PC-3 (cell line): ENCODE measurements around the gene ELF2. TPM values are rescaled to one million over a fixed set of nuclear protein-coding genes. Genes with fewer than 3 reads are reported as not detected.

Source experiments
- ATAC-seq: fragments of 200-7000 bp; cut with Tn5 transposase; 2 replicates; pipeline ENCODE4 v1.9.1; 2020; ENCODE audit warnings: mild to moderate bottlenecking, moderate library complexity
- BruUV-seq: library from RNA; stranded (reverse); fragments of 400-500 nt; replicated peaks from 2 replicates; lab custom pipeline; 2021; lab: Mats Ljungman, UMichigan
- CTCF ChIA-PET: fragments of 300-600 bp; sonication (Branson Sonifier 250); formaldehyde crosslinking; loops from one replicate; lab custom pipeline; 2022; ENCODE audit warnings: antibody characterized with exemption; lab: Charles Lee
- POLR2A ChIA-PET: fragments of 300-600 bp; sonication (Branson Sonifier 250); formaldehyde crosslinking; loops from one replicate; lab custom pipeline; 2022; ENCODE audit warnings: antibody characterized with exemption; ENCODE audit not compliant: unreplicated experiment; lab: Charles Lee
- DNase-seq: peaks from one replicate; pipeline ENCODE4 v3.0.0-alpha.2; 2015
- H2AFZ ChIP-seq: fragments of 300-600 bp; sonication (generic); 2 replicates; pipeline ENCODE4 v1.6.0; 2016; ENCODE audit warnings: antibody characterized with exemption, low read length
- H3F3A ChIP-seq: fragments of 300-600 bp; sonication (generic); one replicate; pipeline ENCODE4 v1.6.0; 2017; ENCODE audit warnings: antibody characterized with exemption, low read length, control low read depth, mild to moderate bottlenecking; ENCODE audit not compliant: unreplicated experiment
- H3K27ac ChIP-seq: fragments of 300-600 bp; sonication (generic); 2 replicates; pipeline ENCODE4 v1.5.1; 2016; ENCODE audit warnings: mild to moderate bottlenecking, low read length
- H3K27me3 ChIP-seq: fragments of 300-600 bp; sonication (generic); 2 replicates; pipeline ENCODE4 v1.6.1; 2016; ENCODE audit warnings: low read length, mixed read lengths
- H3K36me3 ChIP-seq: fragments of 300-600 bp; sonication (generic); 2 replicates; pipeline ENCODE4 v1.6.1; 2016; ENCODE audit warnings: low read depth, mixed run types, low read length, mixed read lengths
- H3K4me1 ChIP-seq: fragments of 300-600 bp; sonication (generic); 2 replicates; pipeline ENCODE4 v1.5.1; 2016; ENCODE audit warnings: low read length; ENCODE audit not compliant: insufficient read depth
- H3K4me2 ChIP-seq: fragments of 300-600 bp; sonication (generic); 2 replicates; pipeline ENCODE4 v1.6.0; 2016; ENCODE audit warnings: low read length
- H3K4me3 ChIP-seq: fragments of 300-600 bp; sonication (generic); 2 replicates; pipeline ENCODE4 v1.5.1; 2016; ENCODE audit warnings: mild to moderate bottlenecking, low read length, mixed read lengths
- H3K79me2 ChIP-seq: fragments of 300-600 bp; sonication (generic); 2 replicates; pipeline ENCODE4 v1.6.1; 2017; ENCODE audit warnings: low read length, mixed read lengths
- H3K9ac ChIP-seq: fragments of 300-600 bp; sonication (generic); 2 replicates; pipeline ENCODE4 v1.6.0; 2016; ENCODE audit warnings: mild to moderate bottlenecking, low read length
- H3K9me2 ChIP-seq: fragments of 300-600 bp; sonication (generic); replicated peaks from 2 replicates; pipeline ENCODE4 v1.6.1; 2016; ENCODE audit warnings: mixed run types, low read length, mixed read lengths
- H3K9me3 ChIP-seq: fragments of 300-600 bp; sonication (generic); 2 replicates; pipeline ENCODE4 v1.6.1; 2016; ENCODE audit warnings: low read length, mixed read lengths
- H4K20me1 ChIP-seq: fragments of 300-600 bp; sonication (generic); 2 replicates; pipeline ENCODE4 v1.6.1; 2016; ENCODE audit warnings: low read length, mixed read lengths
- CTCF ChIP-seq: fragments of 300-600 bp; sonication (generic); conservative IDR thresholded peaks from 2 replicates; pipeline ENCODE4 v1.5.1; 2017; ENCODE audit warnings: antibody characterized with exemption, low read depth, mild to moderate bottlenecking, low read length
- EZH2 ChIP-seq: fragments of 300-600 bp; sonication (generic); IDR thresholded peaks from one replicate; pipeline ENCODE4 v1.6.1; 2017; ENCODE audit warnings: antibody characterized with exemption, mild to moderate bottlenecking, low read length; ENCODE audit not compliant: unreplicated experiment
- EZH2phosphoT487 ChIP-seq: fragments of 300-600 bp; sonication (generic); IDR thresholded peaks from 2 replicates; pipeline ENCODE4 v1.6.1; 2018; ENCODE audit warnings: mild to moderate bottlenecking, antibody characterized with exemption, low read length, borderline replicate concordance
- intact Hi-C: fragments of 100-400 bp; cut with micrococcal nuclease; formaldehyde crosslinking; loops from 2 replicates; pipeline ENCODE4 v1.9.0; 2023
- total RNA-seq: library from RNA; depleted of rRNA; stranded (reverse); fragments of >200 nt; gene quantifications from 2 replicates; pipeline ENCODE4 v1.2.3, GENCODE V29; 2014

The ELF2 gene
- total RNA-seq, 1 experiment from 2014 or later = 18.5 TPM

- no peaks in the 10 kb centered on the region for H3K36me3 ChIP-seq
- no peak overlapping the region for H3K9ac ChIP-seq
- ATAC-seq = no peak
- no peaks in the 10 kb centered on the region for H3F3A ChIP-seq
- H3K9me3 ChIP-seq = no peaks in the 10 kb centered on the region
- peak; percentile 26 for DNase-seq
- intact Hi-C loops = no loop called here
- no peaks in the 10 kb centered on the region for H3K27me3 ChIP-seq
- TF ChIP-seq EZH2 (no peak), EZH2phosphoT487 (no peak), CTCF (no peak)
- no peak overlapping the region for H2AFZ ChIP-seq
- H4K20me1 ChIP-seq = no peaks in the 10 kb centered on the region
- ChIA-PET CTCF (no interaction called here), POLR2A (no interaction called here)
- peaks cover 6% of the 10 kb centered on the region; the same call in 1 of the 2 replicates for H3K4me1 ChIP-seq
- no peak overlapping the region for H3K27ac ChIP-seq
- H3K4me3 ChIP-seq = no peak overlapping the region
- H3K4me2 ChIP-seq = no peak overlapping the region
- H3K79me2 ChIP-seq = no peaks in the 10 kb centered on the region
- no TSS peak for BruUV-seq
- H3K9me2 ChIP-seq = no peaks in the 10 kb centered on the region
Measured at GRCh38 chr4:139131209-139131870, 45.7 kb downstream of the ELF2 start.

GRCh38 chr4:139129206-139129605 lies 47.8 kb downstream of the ELF2 start:
- intact Hi-C loops = no loop called here
- Histone ChIP-seq H3K4me2 (0 out of 2 replicates have a peak overlapping the region, but pooled peaks have one; percentile 1), H3K4me1 (peaks cover 6% of the 10 kb centered on the region; the same call in 1 of the 2 replicates), H3K79me2 (no peaks in the 10 kb centered on the region), H3K9me3 (no peaks in the 10 kb centered on the region), H3K4me3 (no peak overlapping the region), H3K9me2 (no peaks in the 10 kb centered on the region), H3F3A (no peaks in the 10 kb centered on the region), H3K27ac (no peak overlapping the region), H3K9ac (no peak overlapping the region), H3K36me3 (no peaks in the 10 kb centered on the region), H2AFZ (no peak overlapping the region), H3K27me3 (no peaks in the 10 kb centered on the region), H4K20me1 (no peaks in the 10 kb centered on the region)
- TF ChIP-seq EZH2phosphoT487 (no peak), EZH2 (no peak), CTCF (no peak)
- ChIA-PET POLR2A (no interaction called here), CTCF (no interaction called here)
- ATAC-seq (peak; percentile 54), DNase-seq (peak; percentile 39)
- no TSS peak for BruUV-seq

- DNase-seq = no peak
- no TSS peak for BruUV-seq
- H3K27me3 ChIP-seq = no peaks in the 10 kb centered on the region
- H3K9me3 ChIP-seq = no peaks in the 10 kb centered on the region
- no peaks in the 10 kb centered on the region for H4K20me1 ChIP-seq
- no peak overlapping the region for H3K4me2 ChIP-seq
- H3K9ac ChIP-seq = no peak overlapping the region
- no peaks in the 10 kb centered on the region for H3K79me2 ChIP-seq
- H3K4me3 ChIP-seq = no peak overlapping the region
- no peaks in the 10 kb centered on the region for H3F3A ChIP-seq
- peaks cover 6% of the 10 kb centered on the region; the same call in 1 of the 2 replicates for H3K4me1 ChIP-seq
- H3K9me2 ChIP-seq = no peaks in the 10 kb centered on the region
- H3K36me3 ChIP-seq = no peaks in the 10 kb centered on the region
- no peak overlapping the region for H2AFZ ChIP-seq
- H3K27ac ChIP-seq = no peak overlapping the region
- POLR2A ChIA-PET = no interaction called here
- no peak for TF ChIP-seq EZH2
- no peak for TF ChIP-seq CTCF
- intact Hi-C loops = no loop called here
- ATAC-seq = no peak
- CTCF ChIA-PET = interaction anchor here (0.5 to 0.7 kb wide), 2 partner anchors 28 to 350 kb away, joined by 3 to 5 read pairs; no protein-coding TSS in a partner anchor
Measured at GRCh38 chr4:139126898-139127297, 50.1 kb downstream of the ELF2 start.
